GM21381 (cell line): ENCODE results near the gene USF2.

Experiments
- ATAC-seq: cut with Tn5 transposase; IDR thresholded peaks from one replicate; pipeline ENCODE4 v1.9.1; 2021; ENCODE audit warnings: mild to moderate bottlenecking, moderate library complexity; ENCODE audit not compliant: unreplicated experiment

USF2 gene

DNA sequence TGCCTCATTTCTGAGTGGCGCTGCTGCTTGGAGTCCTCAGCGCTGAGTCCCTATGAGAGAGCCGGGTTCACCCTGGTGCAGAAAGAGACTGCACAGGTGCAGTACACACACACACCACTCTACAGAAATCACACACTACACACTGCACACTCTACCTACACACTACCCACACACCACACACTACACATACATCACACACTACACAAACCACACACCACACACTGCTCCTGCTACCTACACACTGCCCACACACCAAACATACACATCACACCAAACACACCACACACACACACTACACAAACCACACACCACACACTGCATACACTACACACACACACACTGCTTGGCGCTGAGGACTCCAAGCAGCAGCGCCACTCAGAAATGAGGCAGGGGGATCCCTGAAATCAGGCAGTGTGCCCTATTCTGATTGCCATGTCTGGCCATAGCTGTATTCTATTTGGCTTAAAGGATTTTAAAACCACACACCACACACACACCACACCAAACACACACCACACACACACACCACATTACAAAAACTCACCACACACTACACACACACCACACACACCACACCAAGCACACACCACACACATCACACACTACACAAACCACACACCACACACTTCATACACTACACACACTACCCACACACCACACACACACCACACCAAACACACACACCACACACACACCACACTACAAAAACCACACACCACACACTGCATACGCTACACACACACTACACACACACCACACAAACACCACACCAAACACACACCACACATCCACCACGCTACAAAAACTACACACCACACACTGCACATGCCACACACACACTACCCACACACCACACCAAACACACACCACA lies 28.1 kb downstream of the USF2 start:
- ATAC-seq = no peak

DNA sequence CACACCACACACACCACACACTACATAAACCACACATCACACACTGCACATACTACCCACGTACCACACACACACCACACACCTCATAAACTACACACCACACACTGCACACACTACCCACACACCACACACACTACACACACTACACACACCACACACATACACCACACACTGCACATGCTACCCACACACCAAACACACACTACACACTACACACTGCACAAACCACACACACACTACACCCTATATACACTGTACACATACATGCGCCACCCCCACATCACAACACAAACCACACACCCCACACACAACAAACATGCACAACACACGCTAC lies 28.7 kb downstream of the USF2 start:
- ATAC-seq = no peak

DNA sequence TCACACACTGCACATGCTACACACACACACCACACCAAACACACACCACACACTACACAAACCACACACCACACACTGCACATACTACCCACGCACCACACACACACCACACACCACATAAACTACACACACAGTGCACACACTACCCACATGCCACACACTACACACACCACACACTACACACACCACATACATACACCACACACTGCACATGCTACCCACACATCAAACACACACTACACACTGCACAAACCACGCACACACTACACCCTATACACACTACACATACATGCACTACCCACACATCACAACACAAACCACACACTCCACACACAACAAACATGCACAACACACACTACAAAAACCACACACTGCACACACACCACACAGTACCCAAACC lies 29.2 kb downstream of the USF2 start:
- ATAC-seq = no peak

DNA sequence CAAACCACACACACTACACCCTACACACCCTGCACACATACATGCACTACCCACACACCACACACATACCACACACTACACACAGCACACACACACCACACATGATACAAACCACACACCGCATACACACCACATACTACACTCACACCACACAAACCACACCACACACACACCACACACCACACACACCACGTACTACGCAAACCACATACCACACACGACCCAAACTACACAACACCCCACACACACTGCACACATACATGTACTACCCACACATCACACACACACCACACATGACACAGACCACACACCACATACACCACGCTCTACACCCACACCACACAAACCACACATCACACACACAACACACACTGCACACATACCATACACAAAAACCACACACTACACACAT lies 29.8 kb downstream of the USF2 start:
- no peak for ATAC-seq

DNA sequence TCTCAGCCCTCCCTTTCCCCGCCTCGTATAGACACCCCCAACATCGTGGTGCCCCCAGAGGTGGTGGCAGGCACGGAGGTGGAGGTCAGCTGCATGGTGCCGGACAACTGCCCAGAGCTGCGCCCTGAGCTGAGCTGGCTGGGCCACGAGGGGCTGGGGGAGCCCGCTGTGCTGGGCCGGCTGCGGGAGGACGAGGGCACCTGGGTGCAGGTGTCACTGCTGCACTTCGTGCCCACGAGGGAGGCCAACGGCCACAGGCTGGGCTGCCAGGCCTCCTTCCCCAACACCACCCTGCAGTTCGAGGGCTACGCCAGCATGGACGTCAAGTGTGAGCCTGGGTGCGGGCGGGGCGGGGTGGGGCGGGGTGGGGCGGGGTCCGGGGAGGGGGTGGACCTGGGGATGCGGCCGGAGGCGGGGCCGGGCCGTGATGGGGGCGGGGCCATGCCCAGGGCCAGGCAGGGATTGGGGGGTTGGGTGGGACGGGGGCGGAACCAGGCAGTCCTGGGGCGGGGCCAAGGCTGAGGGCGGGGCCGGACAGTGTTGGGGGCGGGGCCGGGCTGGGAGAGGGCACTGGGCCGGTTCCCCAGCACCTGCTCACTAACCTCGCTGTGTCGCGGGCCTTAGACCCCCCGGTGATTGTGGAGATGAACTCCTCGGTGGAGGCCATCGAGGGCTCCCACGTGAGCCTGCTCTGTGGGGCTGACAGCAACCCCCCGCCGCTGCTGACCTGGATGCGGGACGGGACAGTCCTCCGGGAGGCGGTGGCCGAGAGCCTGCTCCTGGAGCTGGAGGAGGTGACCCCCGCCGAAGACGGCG lies 31.0 kb downstream of the USF2 start:
- ATAC-seq = no peak

DNA sequence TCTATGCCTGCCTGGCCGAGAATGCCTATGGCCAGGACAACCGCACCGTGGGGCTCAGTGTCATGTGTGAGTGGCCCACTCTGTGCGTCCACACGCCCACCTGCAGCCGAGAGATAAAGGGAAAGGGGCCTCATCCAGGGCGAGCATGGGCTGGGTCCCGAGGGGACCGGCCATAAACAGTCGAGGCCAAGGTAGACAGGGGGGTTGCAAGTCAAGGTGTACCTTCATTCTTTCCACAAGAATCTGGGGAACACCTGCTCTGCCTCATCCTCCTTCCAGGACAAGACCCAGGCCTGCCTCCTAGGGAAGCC lies 31.5 kb downstream of the USF2 start:
- no peak for ATAC-seq

DNA sequence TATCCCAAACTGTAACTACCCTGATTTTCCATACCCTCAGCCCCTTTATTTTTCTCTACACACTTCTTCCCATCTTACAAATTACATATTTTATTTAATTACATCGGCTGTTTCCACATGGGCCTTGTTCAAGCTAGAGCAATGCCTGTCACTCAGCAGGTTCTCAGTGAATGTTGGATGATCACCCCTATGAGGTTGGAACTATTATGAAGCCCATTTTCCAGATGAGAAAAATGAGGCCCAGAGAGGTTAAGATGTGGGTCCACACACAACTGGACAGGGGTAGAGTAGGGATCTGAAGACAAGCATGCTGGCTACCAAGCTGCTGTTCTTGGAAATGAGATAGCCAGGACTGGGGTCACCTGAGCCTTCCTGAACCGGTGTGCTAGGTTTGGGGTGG lies 33.2 kb downstream of the USF2 start:
- no peak for ATAC-seq

DNA sequence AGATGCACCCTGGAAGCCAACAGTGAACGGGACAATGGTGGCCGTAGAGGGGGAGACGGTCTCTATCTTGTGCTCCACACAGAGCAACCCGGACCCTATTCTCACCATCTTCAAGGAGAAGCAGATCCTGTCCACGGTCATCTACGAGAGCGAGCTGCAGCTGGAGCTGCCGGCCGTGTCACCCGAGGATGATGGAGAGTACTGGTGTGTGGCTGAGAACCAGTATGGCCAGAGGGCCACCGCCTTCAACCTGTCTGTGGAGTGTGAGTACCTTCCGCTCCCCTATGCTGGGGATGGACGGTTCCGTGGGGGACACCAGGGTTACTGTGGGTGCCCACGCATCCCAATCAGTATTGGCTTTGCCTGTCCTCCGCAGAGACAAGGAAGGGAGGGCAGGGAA lies 33.7 kb downstream of the USF2 start:
- ATAC-seq = no peak

DNA sequence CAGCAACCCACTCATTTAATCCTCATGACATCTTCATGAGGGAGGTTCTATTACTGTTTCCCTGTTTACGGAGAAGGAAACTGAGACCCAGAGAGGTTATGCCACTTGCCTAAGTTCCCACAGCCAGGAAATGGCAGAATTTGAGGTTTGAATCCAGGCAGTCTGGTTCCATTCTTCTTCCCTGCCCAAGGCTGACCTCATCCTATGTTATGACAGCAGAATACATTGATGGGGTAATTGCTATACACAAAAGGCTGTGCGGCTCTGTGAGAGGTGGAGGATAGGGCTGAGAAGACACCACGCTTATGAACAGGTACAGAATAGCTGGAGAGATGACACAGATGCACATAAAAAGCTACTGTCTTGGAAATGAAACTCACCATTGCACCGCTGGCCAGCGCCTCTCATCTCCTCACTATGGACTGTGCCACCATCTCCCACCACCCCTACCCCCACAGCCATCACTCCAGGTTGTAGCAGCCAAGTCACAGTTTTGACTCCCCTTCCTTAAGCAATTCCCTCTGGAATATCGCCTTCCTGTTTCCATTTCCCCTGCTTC lies 34.7 kb downstream of the USF2 start:
- no peak for ATAC-seq

DNA sequence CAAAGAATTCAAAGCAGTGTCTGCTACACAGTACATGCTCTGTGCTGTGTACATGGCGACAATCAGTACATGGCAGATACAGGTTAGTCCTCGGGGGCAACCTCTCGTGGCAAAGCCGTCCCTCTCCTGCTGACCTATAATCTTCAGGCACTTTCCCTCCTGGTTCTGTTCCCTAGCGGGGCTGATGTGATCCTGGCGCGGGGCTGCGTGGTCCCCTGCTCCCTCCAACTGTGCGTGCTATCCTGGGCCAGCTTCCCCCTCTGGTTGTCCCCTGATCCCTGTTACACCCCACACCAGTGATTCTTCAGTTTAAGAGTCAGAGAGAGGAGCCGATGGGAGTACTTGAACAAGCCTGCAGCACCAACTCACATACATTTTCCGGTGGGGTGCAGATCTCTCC lies 35.3 kb downstream of the USF2 start:
- no peak for ATAC-seq

DNA sequence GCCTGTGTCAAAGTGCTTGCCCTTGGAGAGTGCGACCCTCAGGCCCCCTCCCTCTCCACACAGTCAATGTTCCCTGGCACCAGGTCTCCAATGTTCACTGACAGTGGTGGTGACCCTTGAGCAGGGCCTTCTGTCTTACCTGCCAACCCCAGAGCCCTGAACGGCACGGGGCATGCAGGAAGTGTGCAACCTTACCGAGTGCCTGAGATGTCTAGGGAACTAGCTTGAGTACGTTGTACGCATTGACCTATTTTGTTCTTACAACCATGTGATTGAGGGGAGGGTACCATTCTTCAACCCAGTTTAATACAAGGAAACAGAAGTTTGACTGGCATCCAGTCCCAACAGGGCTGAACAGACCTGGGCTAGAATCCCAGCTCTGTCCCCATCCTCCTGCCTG lies 36.4 kb downstream of the USF2 start:
- ATAC-seq = no peak

DNA sequence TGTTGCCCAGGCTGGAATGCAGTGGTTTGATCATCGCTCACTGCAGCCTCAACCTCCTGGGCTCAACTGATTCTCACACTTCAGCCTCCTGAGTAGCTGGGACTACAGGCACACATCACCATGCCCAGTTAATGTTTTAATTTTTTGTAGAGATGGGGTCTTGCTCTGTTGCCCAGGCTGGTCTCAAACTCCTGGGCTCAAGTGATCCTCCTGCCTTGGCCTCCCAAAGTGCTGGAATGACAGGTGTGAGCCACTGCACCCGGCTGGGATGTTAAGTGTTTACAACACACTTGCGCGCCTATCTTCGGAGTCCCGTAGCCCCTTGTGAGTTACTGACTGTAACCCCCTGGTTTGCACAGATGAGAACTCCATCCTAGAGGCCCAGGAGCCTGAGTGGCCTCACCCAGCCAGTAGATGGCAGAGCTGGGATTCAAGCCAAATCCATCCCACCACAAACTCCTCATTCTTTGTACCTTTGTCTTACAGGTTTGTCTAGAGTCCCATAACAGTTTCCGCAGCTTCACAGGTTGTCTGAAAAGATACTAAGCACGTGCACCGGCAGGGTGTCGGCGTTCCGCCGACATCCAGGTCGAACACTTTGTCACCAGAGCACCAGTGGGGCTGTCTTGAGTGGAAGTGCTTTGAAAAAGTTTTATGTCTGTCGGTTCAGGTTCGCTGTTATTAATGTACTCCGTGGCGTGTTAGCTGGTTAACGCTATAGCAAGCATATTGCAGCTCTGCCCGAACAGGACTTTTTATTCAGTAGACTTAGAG lies 37.9 kb downstream of the USF2 start:
- no peak for ATAC-seq

DNA sequence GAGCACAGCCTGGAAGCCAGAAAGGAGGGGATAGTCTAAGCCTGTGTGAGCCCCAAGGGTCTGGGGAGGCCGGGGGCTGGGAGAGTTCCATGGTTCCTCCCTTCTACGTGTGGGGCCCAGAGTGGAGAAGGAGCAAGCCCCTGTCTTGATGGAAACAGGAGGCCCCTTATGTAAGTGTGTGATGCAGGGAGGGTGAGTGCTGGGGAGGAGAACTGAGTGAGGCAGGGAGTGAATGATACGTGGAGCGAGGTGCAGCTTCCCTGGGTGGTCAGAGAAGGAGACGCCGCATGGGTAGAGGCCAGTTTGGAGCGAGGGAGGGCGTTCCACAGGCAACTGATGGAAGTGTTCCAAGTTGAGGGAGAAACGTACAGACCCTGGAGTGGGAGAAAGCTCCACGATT lies 39.2 kb downstream of the USF2 start:
- no peak for ATAC-seq

DNA sequence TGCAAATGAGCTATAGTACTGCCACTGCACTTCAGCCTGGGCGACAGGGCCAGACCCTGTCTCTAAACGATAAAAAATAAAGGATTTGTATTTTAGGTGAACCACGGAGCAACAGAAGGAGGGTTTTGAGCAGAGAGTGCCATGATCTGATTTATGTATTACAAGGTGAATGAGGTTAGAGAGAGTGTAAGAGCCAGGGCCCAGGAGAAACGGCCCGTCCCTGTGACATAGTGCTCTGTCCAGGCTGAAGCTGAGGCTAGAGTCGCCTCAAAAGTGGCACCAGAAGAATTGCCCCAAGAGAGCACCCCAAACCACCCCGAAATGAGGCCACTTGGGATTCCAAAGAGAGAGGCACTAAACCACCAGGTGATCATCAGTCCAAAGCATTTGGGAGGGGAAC lies 40.1 kb downstream of the USF2 start:
- no peak for ATAC-seq

DNA sequence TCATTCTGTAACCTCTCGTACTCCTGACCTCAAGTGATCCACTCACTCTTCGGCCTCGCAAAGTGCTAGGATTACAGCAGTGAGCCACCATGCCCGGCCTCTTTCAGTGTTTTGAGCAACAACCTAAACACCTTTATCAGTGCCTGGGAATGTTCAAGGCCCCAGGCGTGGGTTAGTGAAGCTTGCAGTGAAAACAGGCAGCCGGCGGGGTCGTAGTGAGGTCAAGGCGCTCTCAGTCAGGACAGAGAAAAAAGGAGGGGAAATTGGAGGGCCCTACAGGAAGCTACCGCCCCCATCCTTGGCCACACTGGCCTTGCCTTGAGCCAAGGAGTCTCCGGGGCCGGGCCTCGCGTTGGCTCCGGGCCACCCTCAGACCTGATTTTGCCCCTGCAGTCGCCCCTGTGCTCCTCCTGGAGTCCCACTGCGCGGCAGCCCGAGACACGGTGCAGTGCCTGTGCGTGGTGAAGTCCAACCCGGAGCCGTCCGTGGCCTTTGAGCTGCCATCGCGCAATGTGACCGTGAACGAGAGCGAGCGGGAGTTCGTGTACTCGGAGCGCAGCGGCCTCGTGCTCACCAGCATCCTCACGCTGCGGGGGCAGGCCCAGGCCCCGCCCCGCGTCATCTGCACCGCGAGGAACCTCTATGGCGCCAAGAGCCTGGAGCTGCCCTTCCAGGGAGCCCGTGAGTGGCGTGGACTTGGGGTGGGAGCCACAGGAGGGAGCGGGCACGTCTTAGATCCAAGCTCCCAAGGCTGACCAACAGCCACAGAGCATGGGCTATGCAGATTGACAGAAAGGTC lies 40.9 kb downstream of the USF2 start:
- ATAC-seq = no peak

DNA sequence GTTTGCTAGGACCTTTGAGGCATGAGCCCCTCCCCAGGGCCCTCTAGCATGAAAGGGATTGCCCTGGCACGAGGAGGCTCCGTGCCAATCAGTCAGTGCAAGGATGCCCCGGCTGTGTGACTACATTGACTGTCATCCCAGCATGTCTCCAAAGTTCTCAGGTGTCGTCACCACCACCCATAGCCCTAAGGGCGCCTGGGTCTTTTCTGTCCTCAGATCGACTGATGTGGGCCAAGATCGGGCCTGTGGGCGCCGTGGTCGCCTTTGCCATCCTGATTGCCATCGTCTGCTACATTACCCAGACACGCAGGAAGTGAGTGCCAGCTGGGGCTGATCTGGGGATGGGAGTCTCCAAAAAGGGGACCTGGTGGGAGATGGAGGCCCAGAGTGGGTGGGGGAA lies 41.6 kb downstream of the USF2 start:
- no peak for ATAC-seq

DNA sequence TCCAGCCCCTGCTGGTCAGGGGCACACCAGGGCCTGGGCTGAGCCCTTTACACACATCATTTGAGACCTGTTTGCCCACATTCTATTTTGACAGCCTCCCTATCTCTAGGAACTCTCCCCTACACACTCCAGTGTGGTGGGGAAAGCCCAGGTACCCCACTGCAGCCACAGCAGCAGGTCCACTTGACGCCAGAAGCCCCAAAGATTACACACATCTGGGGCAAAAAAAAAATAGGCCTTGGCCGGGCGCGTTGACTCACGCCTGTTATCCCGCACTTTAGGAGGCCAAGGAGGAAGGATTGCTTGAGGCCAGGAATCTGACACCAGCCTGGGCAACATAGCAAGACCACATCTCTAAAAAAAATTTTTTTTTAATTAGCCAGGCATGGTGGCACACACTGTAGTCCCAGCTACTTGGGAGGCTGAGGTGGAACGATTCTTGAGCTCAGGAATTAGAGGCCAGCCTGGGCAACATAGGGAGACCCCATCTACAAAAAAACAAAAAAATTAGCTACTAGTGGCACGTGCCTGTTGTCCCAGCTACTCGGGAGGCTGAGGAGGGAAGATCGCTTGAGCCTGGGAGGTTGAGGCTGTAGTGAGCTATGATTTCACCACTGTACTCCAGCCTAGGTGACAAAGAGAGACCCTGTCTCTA lies 42.2 kb downstream of the USF2 start:
- ATAC-seq = no peak

DNA sequence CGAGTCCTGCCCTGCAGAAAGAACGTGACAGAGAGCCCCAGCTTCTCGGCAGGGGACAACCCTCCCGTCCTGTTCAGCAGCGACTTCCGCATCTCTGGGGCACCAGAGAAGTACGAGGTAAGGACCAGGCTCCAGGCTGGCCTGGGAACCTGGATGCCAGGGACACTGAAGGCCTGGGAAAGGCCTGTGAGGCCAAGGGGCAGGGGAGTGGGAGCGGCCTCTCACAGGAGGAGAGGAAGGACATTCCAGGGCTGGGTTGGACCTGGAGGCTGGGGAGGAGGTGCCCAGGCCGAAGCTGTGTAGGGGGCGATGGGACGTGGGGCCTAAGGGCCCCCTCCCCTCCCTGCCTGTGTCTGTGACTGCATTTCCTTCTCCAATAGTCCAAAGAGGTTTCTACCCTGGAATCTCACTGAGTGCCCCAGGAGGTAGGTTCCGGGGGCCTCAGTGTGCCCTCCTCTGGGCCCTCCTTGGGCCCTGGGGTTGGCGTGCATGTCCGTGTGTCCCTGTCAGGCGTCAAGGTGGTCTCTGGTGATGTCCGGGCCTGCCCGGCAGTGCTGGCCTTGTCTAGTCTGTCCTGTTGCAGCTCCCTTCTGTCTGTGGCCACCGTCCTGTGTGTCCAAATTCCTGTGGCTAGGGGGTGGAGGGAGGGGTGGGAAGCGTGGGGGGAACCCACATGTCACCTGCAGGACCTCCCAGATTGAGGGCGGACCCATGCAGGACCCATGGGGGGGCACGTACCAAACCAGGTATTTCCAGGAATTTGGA lies 43.3 kb downstream of the USF2 start:
- no peak for ATAC-seq

DNA sequence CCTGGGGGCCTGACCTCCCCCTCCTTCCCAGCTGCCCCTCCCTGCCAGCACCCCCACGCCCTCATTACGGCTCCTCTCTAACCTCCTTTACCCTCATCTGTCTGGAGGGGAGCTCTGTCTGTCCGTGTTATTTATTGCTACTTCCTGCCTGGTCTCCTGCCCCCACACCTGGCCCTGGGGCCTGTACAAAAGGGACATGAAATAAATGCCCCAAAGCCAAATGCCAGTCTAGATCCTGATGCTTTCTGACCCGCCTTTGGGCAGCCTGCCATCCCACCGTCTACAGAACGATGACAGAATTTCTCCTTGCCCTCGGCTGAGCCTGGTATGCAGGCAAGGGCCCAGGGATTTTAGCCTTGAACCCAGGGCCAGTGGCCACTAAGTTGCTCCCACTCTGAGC lies 44.8 kb downstream of the USF2 start:
- no peak for ATAC-seq
